ENCODE data around the gene HDHD2. TPM values are rescaled to one million over a fixed set of nuclear protein-coding genes. Genes with fewer than 3 reads are reported as not detected.

HDHD2 gene
- total and polyA plus RNA-seq, 2 of the 13 experiments (the other 11 are each of a cell fraction or from before 2014, with no cell fraction given): 10.2 to 34.7 TPM

GRCh38 chr18:47175898-47176575 is 25.7 kb upstream of the HDHD2 start, which contains the start of gene IER3IP1 (continued):
- TF ChIP-seq THAP8 (CRISPR knock-in tag; IDR thresholded peaks at IDR 0.05; ENCODE audit: borderline replicate concordance) (no peak), ARNT2 (CRISPR knock-in tag; IDR thresholded peaks at IDR 0.05; ENCODE audit: low read depth) (peak; percentile 75; the same call in 1 of the 2 replicates), ZNF770 (CRISPR knock-in tag; IDR thresholded peaks at IDR 0.05) (no peak), SNAPC5 (CRISPR knock-in tag; IDR thresholded peaks at IDR 0.05; ENCODE audit: borderline replicate concordance) (no peak), MAFF (IDR thresholded peaks at IDR 0.05; ENCODE audit: low read depth, low read length) (no peak), CREM (IDR thresholded peaks at IDR 0.05) (no peak), CREM (CRISPR knock-in tag; IDR thresholded peaks at IDR 0.05) (no peak), ZNF775 (CRISPR knock-in tag; IDR thresholded peaks at IDR 0.05; ENCODE audit: borderline replicate concordance) (no peak), MLX (CRISPR knock-in tag; IDR thresholded peaks at IDR 0.05) (peak; percentile 17; the same call in 1 of the 2 replicates), DZIP1 (CRISPR knock-in tag; IDR thresholded peaks at IDR 0.05) (no peak), JUN (CRISPR knock-in tag; IDR thresholded peaks at IDR 0.05) (peak; percentile 49; the same call in 1 of the 2 replicates), HBP1 (CRISPR knock-in tag; IDR thresholded peaks at IDR 0.05; ENCODE audit: low read depth) (peak; percentile 73; the same call in 1 of the 2 replicates), PRDM15 (CRISPR knock-in tag; IDR thresholded peaks at IDR 0.05) (no peak), ZNF441 (CRISPR knock-in tag; IDR thresholded peaks at IDR 0.05; ENCODE audit: borderline replicate concordance) (peak; percentile 27; the same call in 1 of the 2 replicates), SIX4 (CRISPR knock-in tag; IDR thresholded peaks at IDR 0.05) (peak; percentile 66), TAF15 (IDR thresholded peaks at IDR 0.05; ENCODE audit: low read depth, low read length, poor library complexity, severe bottlenecking) (no peak), CC2D1A (CRISPR knock-in tag; IDR thresholded peaks at IDR 0.05) (no peak)
